DMS53 treated with DMSO at 0.1 percent for 48 hours (cell line): ENCODE results near the gene TANC1.

Experiments
- DNase-seq: peaks from one replicate; lab custom pipeline; 2025; ENCODE audit not compliant: unreplicated experiment; lab: John Stamatoyannopoulos, UW

The TANC1 gene

GRCh38 chr2:159185401-159186130 lies 217.1 kb downstream of the TANC1 start:
- DNase-seq: no peak

GRCh38 chr2:159186462-159186861 lies 218.0 kb downstream of the TANC1 start:
- no peak for DNase-seq

- DNase-seq: no peak
Observed at GRCh38 chr2:159187106-159187505, 218.7 kb downstream of the TANC1 start.

GRCh38 chr2:159188449-159188848 lies 220.0 kb downstream of the TANC1 start:
- DNase-seq: no peak

GRCh38 chr2:159192371-159192918 lies 224.0 kb downstream of the TANC1 start:
- DNase-seq: no peak

GRCh38 chr2:159193791-159194190 lies 225.4 kb downstream of the TANC1 start:
- DNase-seq: no peak

GRCh38 chr2:159194241-159194640 lies 225.8 kb downstream of the TANC1 start:
- no peak for DNase-seq

- no peak for DNase-seq
Observed at GRCh38 chr2:159195697-159196096, 227.3 kb downstream of the TANC1 start.

- DNase-seq: no peak
Observed at GRCh38 chr2:159196393-159196925, 228.0 kb downstream of the TANC1 start.

- no peak for DNase-seq
Observed at GRCh38 chr2:159199236-159199635, 230.8 kb downstream of the TANC1 start.

GRCh38 chr2:159199761-159200465 lies 231.5 kb downstream of the TANC1 start:
- no peak for DNase-seq

- DNase-seq: no peak
Observed at GRCh38 chr2:159200498-159200897, 232.1 kb downstream of the TANC1 start.

GRCh38 chr2:159201360-159202063 lies 233.1 kb downstream of the TANC1 start:
- peak; percentile 44 for DNase-seq

GRCh38 chr2:159202568-159203071 lies 234.2 kb downstream of the TANC1 start:
- no peak for DNase-seq

- DNase-seq: no peak
Observed at GRCh38 chr2:159204381-159205144, 236.1 kb downstream of the TANC1 start.

- DNase-seq: no peak
Observed at GRCh38 chr2:159206736-159207380, 238.4 kb downstream of the TANC1 start.

- DNase-seq: no peak
Observed at GRCh38 chr2:159208438-159208837, 240.0 kb downstream of the TANC1 start.

GRCh38 chr2:159209341-159210306 lies 241.2 kb downstream of the TANC1 start:
- DNase-seq: no peak
